ENCODE data around the gene GRID2.
A peak's percentile ranks its signal among the peaks of the same experiment; 100 is the strongest.

Gene GRID2

GRCh38 chr4:93127489-93127888 lies 823.7 kb downstream of the GRID2 start:
- no peak for DNase-seq

- DNase-seq: no peak
Measured at GRCh38 chr4:93132631-93133030, 828.9 kb downstream of the GRID2 start.

- DNase-seq: no peak
Measured at GRCh38 chr4:93139118-93139517, 835.4 kb downstream of the GRID2 start.

- DNase-seq: no peak
Measured at GRCh38 chr4:93143902-93144301, 840.1 kb downstream of the GRID2 start.

GRCh38 chr4:93144644-93145043 lies 840.9 kb downstream of the GRID2 start:
- DNase-seq: no peak

GRCh38 chr4:93147524-93148212 lies 843.9 kb downstream of the GRID2 start:
- peak; percentile 96 for DNase-seq

- DNase-seq: no peak
Measured at GRCh38 chr4:93152491-93152890, 848.7 kb downstream of the GRID2 start.

GRCh38 chr4:93157986-93158385 lies 854.2 kb downstream of the GRID2 start:
- no peak for DNase-seq

GRCh38 chr4:93168053-93168452 lies 864.3 kb downstream of the GRID2 start:
- DNase-seq: no peak

GRCh38 chr4:93169966-93170365 lies 866.2 kb downstream of the GRID2 start:
- no peak for DNase-seq

GRCh38 chr4:93174598-93174997 lies 870.8 kb downstream of the GRID2 start:
- DNase-seq: no peak

GRCh38 chr4:93178279-93178678 lies 874.5 kb downstream of the GRID2 start:
- no peak for DNase-seq

GRCh38 chr4:93179044-93179443 lies 875.3 kb downstream of the GRID2 start:
- DNase-seq: no peak

GRCh38 chr4:93182722-93183121 lies 879.0 kb downstream of the GRID2 start:
- DNase-seq: no peak

- DNase-seq: peak; percentile 60
Measured at GRCh38 chr4:93183576-93183975, 879.8 kb downstream of the GRID2 start.

GRCh38 chr4:93184053-93184452 lies 880.3 kb downstream of the GRID2 start:
- DNase-seq: peak; percentile 62

GRCh38 chr4:93186846-93187245 lies 883.1 kb downstream of the GRID2 start:
- DNase-seq: no peak

GRCh38 chr4:93187466-93187865 lies 883.7 kb downstream of the GRID2 start:
- no peak for DNase-seq

GRCh38 chr4:93187892-93188291 lies 884.1 kb downstream of the GRID2 start:
- DNase-seq: no peak

GRCh38 chr4:93199492-93199891 lies 895.7 kb downstream of the GRID2 start:
- peak; percentile 86 for DNase-seq

- peak; percentile 82 for DNase-seq
Measured at GRCh38 chr4:93201471-93202096, 897.8 kb downstream of the GRID2 start.

- peak; percentile 29 for DNase-seq
Measured at GRCh38 chr4:93203708-93204107, 899.9 kb downstream of the GRID2 start.

GRCh38 chr4:93212250-93212649 lies 908.5 kb downstream of the GRID2 start:
- no peak for DNase-seq

GRCh38 chr4:93216646-93217045 lies 912.9 kb downstream of the GRID2 start:
- no peak for DNase-seq

- DNase-seq: peak; percentile 71
Measured at GRCh38 chr4:93217431-93217830, 913.7 kb downstream of the GRID2 start.
